ENCODE measurements around the gene TLR4. TPM values are rescaled to one million over a fixed set of nuclear protein-coding genes. Genes with fewer than 3 reads are reported as not detected.

The TLR4 gene
- total RNA-seq, 1 experiment from 2014 or later: 0.07 TPM

DNA sequence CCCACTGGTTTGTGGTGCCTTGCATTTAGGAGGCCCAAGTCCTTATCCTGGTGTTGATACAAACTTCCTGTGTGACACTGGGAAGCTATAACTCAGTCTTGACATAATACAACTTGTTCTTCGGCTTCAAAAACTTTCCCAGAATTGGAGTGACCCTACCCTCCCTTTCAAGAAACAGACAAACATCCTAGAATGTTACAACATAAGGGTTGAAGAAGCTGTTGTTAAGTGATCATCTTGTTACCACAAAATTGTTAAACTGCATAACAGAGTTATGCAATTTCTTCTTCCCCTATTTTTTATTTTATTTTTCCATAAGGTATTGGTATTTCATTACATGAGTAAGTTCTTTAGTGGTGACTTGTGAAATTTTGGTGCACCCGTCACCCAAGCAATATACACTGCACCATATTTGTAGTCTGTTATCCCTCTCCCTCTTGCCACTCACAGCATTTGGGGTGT is 21.3 kb downstream of the TLR4 start:
- Mint-ChIP-seq H3K9me3 (no peaks in the 10 kb centered on the region), H3K27me3 (ENCODE audit: low read depth) (no peaks in the 10 kb centered on the region), H3K4me1 (peaks cover 3 to 5% of the 10 kb centered on the region in 2 experiments; a peak in 3 of 4 replicates), H3K27ac (no peak overlapping the region), H3K4me3 (no peak overlapping the region), H3K36me3 (ENCODE audit: insufficient read depth in 1 of 3, low read depth in 3 of 3) (no peaks in the 10 kb centered on the region)
- Histone ChIP-seq H3K9me3 (ENCODE audit: control insufficient read depth, low read depth, low read length) (no peaks in the 10 kb centered on the region), H3K4me2 (ENCODE audit: insufficient read depth, insufficient read length, low read length) (no peak overlapping the region), H2BK120ac (ENCODE audit: low read depth, low read length, poor library complexity, severe bottlenecking) (no peak overlapping the region), H3K14ac (ENCODE audit: insufficient read depth, low read length) (no peak overlapping the region), H2AK5ac (ENCODE audit: insufficient read length, low read length) (no peak overlapping the region), H3K4ac (ENCODE audit: low read depth, low read length) (no peak overlapping the region), H3K27ac (ENCODE audit: insufficient read length, low read depth, low read length) (no peak overlapping the region), H4K91ac (ENCODE audit: insufficient read length, low read depth, low read length) (no peak overlapping the region), H3K4me1 (ENCODE audit: insufficient read depth, low read length) (no peaks in the 10 kb centered on the region), H3K9ac (ENCODE audit: extremely low read depth, insufficient read length, low read length) (no peak overlapping the region), H3K27me3 (ENCODE audit: insufficient read depth, low read length) (no peaks in the 10 kb centered on the region), H3T11ph (ENCODE audit: low read length) (no peak overlapping the region), H3K56ac (ENCODE audit: insufficient read length, low read depth, low read length) (no peak overlapping the region), H3K79me2 (ENCODE audit: insufficient read depth, low read length) (no peaks in the 10 kb centered on the region), H2AFZ (ENCODE audit: low read length) (no peak overlapping the region), H4K20me1 (ENCODE audit: control insufficient read depth, insufficient read depth, insufficient read length) (no peaks in the 10 kb centered on the region), H2BK20ac (ENCODE audit: low read depth, low read length, poor library complexity, severe bottlenecking) (no peak overlapping the region), H2BK12ac (ENCODE audit: insufficient read length, low read depth, low read length) (no peak overlapping the region), H2BK15ac (ENCODE audit: low read depth, low read length) (no peak overlapping the region), H3K18ac (ENCODE audit: insufficient read length, low read depth, low read length) (no peak overlapping the region), H4K5ac (ENCODE audit: insufficient read length, low read depth, low read length) (no peak overlapping the region), H2BK5ac (ENCODE audit: insufficient read length, low read length) (no peak overlapping the region), H3K23me2 (ENCODE audit: insufficient read length, low read depth, low read length, poor library complexity, severe bottlenecking) (no peaks in the 10 kb centered on the region), H4K8ac (replicated peaks; ENCODE audit: insufficient read length, low read depth, low read length) (no peak overlapping the region), H3K79me1 (ENCODE audit: insufficient read depth, low read depth, low read length, poor library complexity, severe bottlenecking) (no peaks in the 10 kb centered on the region), H3K23ac (ENCODE audit: insufficient read length, low read depth, low read length) (no peak overlapping the region)
- no peak for DNase-seq
- TF ChIP-seq, protein P1, sequence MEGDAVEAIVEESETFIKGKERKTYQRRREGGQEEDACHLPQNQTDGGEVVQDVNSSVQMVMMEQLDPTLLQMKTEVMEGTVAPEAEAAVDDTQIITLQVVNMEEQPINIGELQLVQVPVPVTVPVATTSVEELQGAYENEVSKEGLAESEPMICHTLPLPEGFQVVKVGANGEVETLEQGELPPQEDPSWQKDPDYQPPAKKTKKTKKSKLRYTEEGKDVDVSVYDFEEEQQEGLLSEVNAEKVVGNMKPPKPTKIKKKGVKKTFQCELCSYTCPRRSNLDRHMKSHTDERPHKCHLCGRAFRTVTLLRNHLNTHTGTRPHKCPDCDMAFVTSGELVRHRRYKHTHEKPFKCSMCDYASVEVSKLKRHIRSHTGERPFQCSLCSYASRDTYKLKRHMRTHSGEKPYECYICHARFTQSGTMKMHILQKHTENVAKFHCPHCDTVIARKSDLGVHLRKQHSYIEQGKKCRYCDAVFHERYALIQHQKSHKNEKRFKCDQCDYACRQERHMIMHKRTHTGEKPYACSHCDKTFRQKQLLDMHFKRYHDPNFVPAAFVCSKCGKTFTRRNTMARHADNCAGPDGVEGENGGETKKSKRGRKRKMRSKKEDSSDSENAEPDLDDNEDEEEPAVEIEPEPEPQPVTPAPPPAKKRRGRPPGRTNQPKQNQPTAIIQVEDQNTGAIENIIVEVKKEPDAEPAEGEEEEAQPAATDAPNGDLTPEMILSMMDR (conservative IDR thresholded peaks at IDR 0.05): no peak
- WGBS (ENCODE audit: extremely low coverage, insufficient read length, low lambda C conversion rate): no CpG with 5 or more reads among the region's 2 CpGs
